ENCODE measurements around the gene YY1. TPM values are rescaled to one million over a fixed set of nuclear protein-coding genes. Genes with fewer than 3 reads are reported as not detected.

YY1 gene
- total RNA-seq, 4 donors from 2014 or later: 40.2 to 61.7 (median 53.2) TPM

DNA sequence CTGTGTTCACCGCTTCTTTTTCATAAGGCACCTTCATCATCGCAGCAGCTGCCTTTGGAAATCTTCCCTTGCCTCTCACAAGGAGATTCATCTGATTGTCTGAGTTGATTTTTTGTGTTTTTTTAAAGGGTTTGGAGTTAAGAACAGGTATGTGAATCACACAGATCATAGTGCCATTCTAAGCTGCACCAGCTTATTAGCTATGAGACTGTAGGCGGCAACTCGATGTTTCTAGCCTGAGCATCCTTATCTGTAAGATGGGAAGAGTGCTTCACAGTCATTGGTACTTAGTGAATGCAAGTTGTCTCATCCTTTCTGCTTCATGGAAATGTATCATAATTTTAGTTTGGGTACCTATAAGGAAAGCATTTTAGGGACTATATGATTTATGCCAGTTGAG lies 35.3 kb downstream of the YY1 start:
- H3K27ac ChIP-seq: no peak overlapping the region
- no peak overlapping the region for H3K4me3 ChIP-seq
- TF ChIP-seq POLR2A (IDR thresholded peaks at IDR 0.05): no peak
- TF ChIP-seq, protein P1, sequence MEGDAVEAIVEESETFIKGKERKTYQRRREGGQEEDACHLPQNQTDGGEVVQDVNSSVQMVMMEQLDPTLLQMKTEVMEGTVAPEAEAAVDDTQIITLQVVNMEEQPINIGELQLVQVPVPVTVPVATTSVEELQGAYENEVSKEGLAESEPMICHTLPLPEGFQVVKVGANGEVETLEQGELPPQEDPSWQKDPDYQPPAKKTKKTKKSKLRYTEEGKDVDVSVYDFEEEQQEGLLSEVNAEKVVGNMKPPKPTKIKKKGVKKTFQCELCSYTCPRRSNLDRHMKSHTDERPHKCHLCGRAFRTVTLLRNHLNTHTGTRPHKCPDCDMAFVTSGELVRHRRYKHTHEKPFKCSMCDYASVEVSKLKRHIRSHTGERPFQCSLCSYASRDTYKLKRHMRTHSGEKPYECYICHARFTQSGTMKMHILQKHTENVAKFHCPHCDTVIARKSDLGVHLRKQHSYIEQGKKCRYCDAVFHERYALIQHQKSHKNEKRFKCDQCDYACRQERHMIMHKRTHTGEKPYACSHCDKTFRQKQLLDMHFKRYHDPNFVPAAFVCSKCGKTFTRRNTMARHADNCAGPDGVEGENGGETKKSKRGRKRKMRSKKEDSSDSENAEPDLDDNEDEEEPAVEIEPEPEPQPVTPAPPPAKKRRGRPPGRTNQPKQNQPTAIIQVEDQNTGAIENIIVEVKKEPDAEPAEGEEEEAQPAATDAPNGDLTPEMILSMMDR (IDR thresholded peaks at IDR 0.05): no peak
- no peaks in the 10 kb centered on the region for H3K36me3 ChIP-seq
- H3K9me3 ChIP-seq: no peaks in the 10 kb centered on the region
- no peaks in the 10 kb centered on the region for H3K4me1 ChIP-seq
- H3K27me3 ChIP-seq: no peaks in the 10 kb centered on the region
- no peak for DNase-seq
- intact Hi-C loops (cut with DNase I; ENCODE audit: low total_unique reads): no loop called here

DNA sequence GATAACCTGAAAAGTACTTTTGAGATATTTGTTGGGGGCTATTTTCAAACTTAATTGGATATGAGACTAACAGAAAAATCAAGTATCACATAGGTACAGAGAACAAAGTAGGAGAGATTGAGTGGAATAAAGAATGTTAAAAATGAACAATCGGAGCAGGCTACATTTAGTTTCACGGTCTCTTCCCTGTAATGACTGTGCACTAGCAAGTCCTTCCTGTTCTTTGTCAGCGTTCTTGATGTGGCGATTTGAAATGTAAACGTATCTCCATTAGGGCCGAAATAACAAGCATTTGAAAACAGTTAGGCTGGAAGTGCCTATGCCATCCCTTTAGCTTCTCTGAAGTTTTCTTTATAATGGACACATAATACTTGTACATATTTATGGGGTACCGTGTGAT lies 36.3 kb downstream of the YY1 start:
- Histone ChIP-seq H3K27ac (no peak overlapping the region), H3K4me3 (no peak overlapping the region), H3K27me3 (no peaks in the 10 kb centered on the region), H3K4me1 (no peaks in the 10 kb centered on the region), H3K36me3 (no peaks in the 10 kb centered on the region), H3K9me3 (no peaks in the 10 kb centered on the region)
- no peak for DNase-seq
- intact Hi-C loops (cut with DNase I; ENCODE audit: low total_unique reads): no loop called here
- no peak for TF ChIP-seq POLR2A (IDR thresholded peaks at IDR 0.05)
- TF ChIP-seq, protein P1 (IDR thresholded peaks at IDR 0.05): no peak

DNA sequence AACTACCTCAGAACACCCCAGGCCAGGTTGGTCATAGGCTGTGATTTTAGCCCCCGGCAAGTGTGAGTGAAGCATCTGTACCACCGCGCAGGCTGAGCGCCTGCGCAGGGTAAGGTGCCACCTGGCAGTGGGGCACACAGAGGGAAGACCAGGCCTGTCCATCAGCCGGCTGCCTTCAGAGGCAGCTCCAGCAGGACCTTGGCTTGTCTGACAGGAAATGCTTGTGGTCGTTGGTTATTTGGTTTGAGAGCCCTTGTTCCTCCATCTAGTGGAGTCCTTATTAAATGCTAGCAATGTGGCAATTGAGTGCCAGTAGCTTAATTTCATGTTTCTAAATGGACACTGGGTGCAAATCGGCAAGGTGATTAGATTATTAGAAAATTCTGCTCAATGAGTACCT lies 39.8 kb downstream of the YY1 start:
- TF ChIP-seq POLR2A (IDR thresholded peaks at IDR 0.05): no peak
- TF ChIP-seq, protein P1 (IDR thresholded peaks at IDR 0.05): no peak
- H3K36me3 ChIP-seq: no peaks in the 10 kb centered on the region
- DNase-seq: no peak
- H3K4me3 ChIP-seq: no peak overlapping the region
- H3K9me3 ChIP-seq: no peaks in the 10 kb centered on the region
- intact Hi-C loops (cut with DNase I; ENCODE audit: low total_unique reads): no loop called here
- H3K27ac ChIP-seq: no peak overlapping the region
- H3K27me3 ChIP-seq: no peaks in the 10 kb centered on the region
- H3K4me1 ChIP-seq: no peaks in the 10 kb centered on the region

DNA sequence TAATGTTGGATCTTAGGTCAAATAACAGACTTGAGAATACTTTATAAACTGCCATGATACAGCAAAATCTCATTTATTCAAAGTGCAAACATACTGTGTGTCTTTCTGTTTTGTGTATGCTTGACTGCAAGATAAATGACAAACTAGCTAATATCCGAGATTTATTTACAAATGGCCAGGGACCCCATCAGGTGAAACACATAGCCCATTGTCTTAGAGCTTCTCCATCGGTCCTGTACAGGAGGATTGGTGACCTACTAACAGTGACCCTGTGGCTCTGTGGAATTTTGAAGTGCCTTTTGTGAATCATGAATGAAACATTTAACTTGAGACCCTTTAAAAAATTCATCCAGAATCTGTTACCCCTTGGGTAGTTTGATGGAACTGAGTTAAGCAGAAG lies 40.2 kb downstream of the YY1 start:
- no peaks in the 10 kb centered on the region for H3K4me1 ChIP-seq
- intact Hi-C loops (cut with DNase I; ENCODE audit: low total_unique reads): no loop called here
- no peak for TF ChIP-seq POLR2A (IDR thresholded peaks at IDR 0.05)
- TF ChIP-seq, protein P1 (IDR thresholded peaks at IDR 0.05): no peak
- no peaks in the 10 kb centered on the region for H3K27me3 ChIP-seq
- H3K9me3 ChIP-seq: no peaks in the 10 kb centered on the region
- H3K27ac ChIP-seq: no peak overlapping the region
- no peak for DNase-seq
- H3K36me3 ChIP-seq: no peaks in the 10 kb centered on the region
- no peak overlapping the region for H3K4me3 ChIP-seq

DNA sequence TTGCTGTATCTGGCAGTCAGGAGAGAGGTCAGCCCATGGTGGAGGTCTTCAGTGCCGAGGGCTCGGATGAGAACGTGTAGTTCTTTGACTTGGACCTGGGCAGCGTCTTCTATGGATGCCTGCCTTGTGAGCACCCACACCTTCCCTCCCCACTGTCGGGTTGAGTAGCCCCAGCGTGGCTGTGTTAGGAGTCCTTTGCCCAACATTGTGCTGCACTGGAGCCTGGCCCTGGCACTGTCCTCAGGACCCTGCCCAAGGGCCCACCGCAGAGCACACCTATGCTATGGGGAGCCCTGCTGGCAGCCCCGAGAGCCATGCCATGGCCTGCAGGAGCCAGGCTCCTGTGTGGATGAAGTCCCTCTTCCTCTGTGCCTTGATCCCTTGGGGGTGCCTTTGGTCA lies 40.6 kb downstream of the YY1 start:
- Histone ChIP-seq H3K27ac (no peak overlapping the region), H3K36me3 (no peaks in the 10 kb centered on the region), H3K27me3 (no peaks in the 10 kb centered on the region), H3K4me3 (no peak overlapping the region), H3K9me3 (no peaks in the 10 kb centered on the region), H3K4me1 (no peaks in the 10 kb centered on the region)
- intact Hi-C loops (cut with DNase I; ENCODE audit: low total_unique reads): no loop called here
- TF ChIP-seq POLR2A (IDR thresholded peaks at IDR 0.05): no peak
- TF ChIP-seq, protein P1 (IDR thresholded peaks at IDR 0.05): no peak
- no peak for DNase-seq

Data from uterus (tissue), 4 donors.